HUES6 (cell line): ENCODE measurements around the gene C3.
"Not testable (repeated sequence)": the region's sequence is repeated elsewhere in the genome, so short reads cannot be mapped to it uniquely, and the experiment has no call there.

Source experiments
- H3K27ac ChIP-seq: 2 replicates; pipeline ENCODE4 v1.7.0; 2013; ENCODE audit warnings: low read depth, mild to moderate bottlenecking, low read length, inconsistent platforms
- H3K27me3 ChIP-seq: 2 replicates; pipeline ENCODE4 v1.6.1; 2013; ENCODE audit warnings: low read length; ENCODE audit not compliant: control insufficient read depth, insufficient read depth
- H3K36me3 ChIP-seq: 2 replicates; pipeline ENCODE4 v1.6.1; 2013; ENCODE audit warnings: low read length; ENCODE audit not compliant: control insufficient read depth, insufficient read depth
- H3K4me1 ChIP-seq: 2 replicates; pipeline ENCODE4 v1.6.1; 2013; ENCODE audit warnings: low read length; ENCODE audit not compliant: control insufficient read depth, insufficient read depth
- H3K4me3 ChIP-seq: 2 replicates; pipeline ENCODE4 v1.5.1; 2013; ENCODE audit warnings: low read depth, low read length
- H3K9ac ChIP-seq: one replicate; pipeline ENCODE4 v1.6.1; 2013; ENCODE audit warnings: mild to moderate bottlenecking, low read length
- H3K9me3 ChIP-seq: 2 replicates; pipeline ENCODE4 v1.6.1; 2013; ENCODE audit warnings: low read depth, low read length; ENCODE audit not compliant: control insufficient read depth, insufficient read depth

C3 gene

GRCh38 chr19:6711605-6712004 lies 8.8 kb downstream of the C3 start:
- Histone ChIP-seq H3K36me3 (peaks cover 15% of the 10 kb centered on the region), H3K9ac (no peak overlapping the region), H3K27ac (no peak overlapping the region), H3K4me1 (no peaks in the 10 kb centered on the region), H3K27me3 (peaks cover 16% of the 10 kb centered on the region; the same call in 1 of the 2 replicates), H3K4me3 (no peak overlapping the region), H3K9me3 (no peaks in the 10 kb centered on the region)

GRCh38 chr19:6711078-6711361 lies 9.4 kb downstream of the C3 start:
- H3K9ac ChIP-seq: no peak overlapping the region
- no peaks in the 10 kb centered on the region for H3K4me1 ChIP-seq
- H3K36me3 ChIP-seq: peaks cover 16% of the 10 kb centered on the region
- H3K9me3 ChIP-seq: no peaks in the 10 kb centered on the region
- H3K4me3 ChIP-seq: no peak overlapping the region; the same call in 1 of the 2 replicates
- no peak overlapping the region for H3K27ac ChIP-seq
- H3K27me3 ChIP-seq: peaks cover 16% of the 10 kb centered on the region; the same call in 1 of the 2 replicates

- Histone ChIP-seq H3K9me3 (no peaks in the 10 kb centered on the region), H3K4me1 (no peaks in the 10 kb centered on the region), H3K27ac (no peak overlapping the region), H3K4me3 (peak overlapping the region; percentile 23; the same call in 1 of the 2 replicates), H3K36me3 (peaks cover 18% of the 10 kb centered on the region), H3K27me3 (peaks cover 16% of the 10 kb centered on the region; the same call in 1 of the 2 replicates), H3K9ac (no peak overlapping the region)
Observed at GRCh38 chr19:6710273-6711077, 10.0 kb downstream of the C3 start.

GRCh38 chr19:6709549-6709948 lies 10.9 kb downstream of the C3 start:
- Histone ChIP-seq H3K9me3 (no peaks in the 10 kb centered on the region), H3K27ac (no peak overlapping the region), H3K4me3 (no peak overlapping the region), H3K36me3 (peaks cover 18% of the 10 kb centered on the region), H3K4me1 (no peaks in the 10 kb centered on the region), H3K9ac (no peak overlapping the region), H3K27me3 (peaks cover 16% of the 10 kb centered on the region; the same call in 1 of the 2 replicates)

- H3K27ac ChIP-seq, H3K4me3 ChIP-seq, H3K9me3 ChIP-seq, H3K9ac ChIP-seq, H3K4me1 ChIP-seq: not testable (repeated sequence)
- Histone ChIP-seq H3K27me3 (peaks cover 16% of the 10 kb centered on the region; the same call in 1 of the 2 replicates), H3K36me3 (peaks cover 18% of the 10 kb centered on the region)
Observed at GRCh38 chr19:6708913-6709312, 11.5 kb downstream of the C3 start.

- Histone ChIP-seq H3K27ac (no peak overlapping the region), H3K9me3 (no peaks in the 10 kb centered on the region), H3K36me3 (peaks cover 18% of the 10 kb centered on the region), H3K4me3 (no peak overlapping the region), H3K4me1 (no peaks in the 10 kb centered on the region), H3K9ac (no peak overlapping the region), H3K27me3 (peaks cover 16% of the 10 kb centered on the region; the same call in 1 of the 2 replicates)
Observed at GRCh38 chr19:6708346-6708745, 12.1 kb downstream of the C3 start.

- no peaks in the 10 kb centered on the region for H3K4me1 ChIP-seq
- peaks cover 16% of the 10 kb centered on the region; the same call in 1 of the 2 replicates for H3K27me3 ChIP-seq
- no peak overlapping the region for H3K27ac ChIP-seq
- H3K9me3 ChIP-seq: no peaks in the 10 kb centered on the region
- H3K4me3 ChIP-seq: no peak overlapping the region
- H3K36me3 ChIP-seq: peaks cover 18% of the 10 kb centered on the region
- no peak overlapping the region for H3K9ac ChIP-seq
Observed at GRCh38 chr19:6707658-6708018, 12.8 kb downstream of the C3 start.

- Histone ChIP-seq H3K9me3 (no peaks in the 10 kb centered on the region), H3K27ac (no peak overlapping the region), H3K36me3 (peaks cover 18% of the 10 kb centered on the region), H3K4me1 (no peaks in the 10 kb centered on the region), H3K4me3 (no peak overlapping the region), H3K27me3 (peaks cover 16% of the 10 kb centered on the region; the same call in 1 of the 2 replicates), H3K9ac (no peak overlapping the region)
Observed at GRCh38 chr19:6707011-6707657, 13.3 kb downstream of the C3 start.

- Histone ChIP-seq H3K27ac (no peak overlapping the region), H3K4me3 (no peak overlapping the region), H3K9ac (no peak overlapping the region), H3K9me3 (no peaks in the 10 kb centered on the region), H3K4me1 (no peaks in the 10 kb centered on the region), H3K36me3 (peaks cover 16% of the 10 kb centered on the region), H3K27me3 (peaks cover 14% of the 10 kb centered on the region; the same call in 1 of the 2 replicates)
Observed at GRCh38 chr19:6706633-6706958, 13.9 kb downstream of the C3 start.

- peaks cover 17% of the 10 kb centered on the region for H3K36me3 ChIP-seq
- no peak overlapping the region for H3K27ac ChIP-seq
- H3K27me3 ChIP-seq: peaks cover 12% of the 10 kb centered on the region; the same call in 1 of the 2 replicates
Observed at GRCh38 chr19:6705931-6706632, 14.4 kb downstream of the C3 start.

More at GRCh38 chr19:6705931-6706632, 14.4 kb downstream of the C3 start:
- Histone ChIP-seq H3K9me3 (no peaks in the 10 kb centered on the region), H3K9ac (no peak overlapping the region), H3K4me1 (no peaks in the 10 kb centered on the region), H3K4me3 (no peak overlapping the region)
